ENCODE data around the gene CTSW.

CTSW gene

GRCh38 chr11:65932558-65932919 is 52.9 kb downstream of the CTSW start:
- no peaks in the 10 kb centered on the region for H3K36me3 ChIP-seq (ENCODE audit: insufficient read depth)
- H2AFZ ChIP-seq (ENCODE audit: low read depth), result no peak overlapping the region
- H4K20me1 ChIP-seq (ENCODE audit: insufficient read depth), result no peaks in the 10 kb centered on the region
- no peak for TF ChIP-seq CTCF (conservative IDR thresholded peaks at IDR 0.05; ENCODE audit: low read depth, low read length)
- H3K4me1 ChIP-seq (ENCODE audit: low read depth, poor library complexity, severe bottlenecking), result peaks cover 35% of the 10 kb centered on the region
- no peak overlapping the region for H3K4me3 ChIP-seq (IDR thresholded peaks at IDR 0.05; ENCODE audit: insufficient read depth, low read depth, low read length)
- H3K27me3 ChIP-seq (ENCODE audit: insufficient read depth, low read depth), result no peaks in the 10 kb centered on the region
- H3K9ac ChIP-seq, result no peak overlapping the region
- H3K4me2 ChIP-seq, result no peak overlapping the region
- no peak overlapping the region for H3K27ac ChIP-seq
- no peaks in the 10 kb centered on the region for H3K79me2 ChIP-seq (ENCODE audit: insufficient read depth, low read depth)
